Large intestine (tissue), 3 donors: Measurements from ENCODE around the gene CFAP410. TPM values are rescaled to one million over a fixed set of nuclear protein-coding genes. Genes with fewer than 3 reads are reported as not detected.

Experiments used
- DNase-seq, 2 donors: peaks; one replicate each; pipeline versions ENCODE4 v3.0.0 to v3.0.0-alpha.2; 2013
- H3K27ac ChIP-seq: one replicate; pipeline ENCODE4 v1.5.1; 2013; ENCODE audit warnings: low read length
- H3K27me3 ChIP-seq: 2 replicates; pipeline ENCODE4 v1.6.1; 2013; ENCODE audit warnings: low read length; ENCODE audit not compliant: control insufficient read depth, insufficient read depth
- H3K36me3 ChIP-seq: 2 replicates; pipeline ENCODE4 v1.6.1; 2013; ENCODE audit warnings: low read length; ENCODE audit not compliant: control insufficient read depth, insufficient read depth
- H3K4me1 ChIP-seq: one replicate; pipeline ENCODE4 v1.6.1; 2013; ENCODE audit warnings: low read length; ENCODE audit not compliant: control insufficient read depth, insufficient read depth
- H3K4me3 ChIP-seq: one replicate; pipeline ENCODE4 v1.5.1; 2013; ENCODE audit warnings: low read length
- H3K9me3 ChIP-seq: one replicate; pipeline ENCODE4 v1.6.1; 2013; ENCODE audit warnings: mild to moderate bottlenecking, low read depth, low read length, moderate library complexity; ENCODE audit not compliant: control insufficient read depth
- WGBS: methylation state at CpG from one replicate; pipeline ENCODE4 v1.1.5; 2013; ENCODE audit warnings: low lambda C conversion rate; ENCODE audit not compliant: insufficient coverage; 5-methylcytosine and 5-hydroxymethylcytosine counted together
- polyA plus RNA-seq: library from polyadenylated mRNA; unstranded; fragments of 120-200 nt; gene quantifications from one replicate; pipeline ENCODE4 v1.2.1, GENCODE V29; 2013

The CFAP410 gene
- polyA plus RNA-seq, 1 donor, result 33.0 TPM

DNA sequence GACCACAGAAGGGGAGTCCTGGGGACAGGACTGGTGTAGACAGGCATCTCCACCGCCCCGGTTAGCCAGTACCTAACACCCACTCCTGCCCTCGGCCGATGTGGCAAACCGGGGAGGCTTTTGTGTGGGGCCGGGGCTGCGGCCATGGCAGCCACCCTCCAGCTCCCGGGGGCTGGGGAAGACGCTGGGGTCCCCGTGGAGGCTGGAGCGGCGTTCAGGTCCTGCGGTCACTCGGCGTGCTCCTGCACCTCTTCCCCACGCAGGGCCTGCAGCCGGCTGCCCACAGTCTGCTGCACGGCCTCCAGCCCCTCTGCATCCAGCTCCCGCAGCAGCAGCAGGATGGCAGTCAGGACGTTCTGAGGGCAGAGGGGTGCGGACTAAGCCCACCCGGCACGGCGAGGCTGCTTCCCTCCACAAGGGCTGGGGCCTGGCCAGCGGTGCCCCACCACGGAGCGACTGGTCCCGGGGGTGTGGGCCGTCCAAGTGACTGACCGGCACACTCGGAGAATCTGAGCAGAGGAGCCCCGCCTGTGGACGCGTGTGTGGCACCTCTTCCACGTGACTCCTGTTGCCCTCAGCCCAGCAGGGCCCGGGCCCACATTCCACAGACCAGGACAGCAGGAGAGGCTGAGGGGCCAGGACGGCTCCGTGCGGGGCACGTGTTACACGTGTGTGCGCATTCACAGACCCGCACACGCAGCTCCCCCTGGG, 9.1 kb downstream of the CFAP410 start:
- Histone ChIP-seq H3K27me3 (no peaks in the 10 kb centered on the region), H3K36me3 (peaks cover 47% of the 10 kb centered on the region), H3K4me1 (no peaks in the 10 kb centered on the region), H3K27ac (no peak overlapping the region), H3K4me3 (no peak overlapping the region), H3K9me3 (peaks cover 3% of the 10 kb centered on the region)
- DNase-seq, result no peak
- WGBS, result no CpG with 5 or more reads among the region's 44 CpGs

DNA sequence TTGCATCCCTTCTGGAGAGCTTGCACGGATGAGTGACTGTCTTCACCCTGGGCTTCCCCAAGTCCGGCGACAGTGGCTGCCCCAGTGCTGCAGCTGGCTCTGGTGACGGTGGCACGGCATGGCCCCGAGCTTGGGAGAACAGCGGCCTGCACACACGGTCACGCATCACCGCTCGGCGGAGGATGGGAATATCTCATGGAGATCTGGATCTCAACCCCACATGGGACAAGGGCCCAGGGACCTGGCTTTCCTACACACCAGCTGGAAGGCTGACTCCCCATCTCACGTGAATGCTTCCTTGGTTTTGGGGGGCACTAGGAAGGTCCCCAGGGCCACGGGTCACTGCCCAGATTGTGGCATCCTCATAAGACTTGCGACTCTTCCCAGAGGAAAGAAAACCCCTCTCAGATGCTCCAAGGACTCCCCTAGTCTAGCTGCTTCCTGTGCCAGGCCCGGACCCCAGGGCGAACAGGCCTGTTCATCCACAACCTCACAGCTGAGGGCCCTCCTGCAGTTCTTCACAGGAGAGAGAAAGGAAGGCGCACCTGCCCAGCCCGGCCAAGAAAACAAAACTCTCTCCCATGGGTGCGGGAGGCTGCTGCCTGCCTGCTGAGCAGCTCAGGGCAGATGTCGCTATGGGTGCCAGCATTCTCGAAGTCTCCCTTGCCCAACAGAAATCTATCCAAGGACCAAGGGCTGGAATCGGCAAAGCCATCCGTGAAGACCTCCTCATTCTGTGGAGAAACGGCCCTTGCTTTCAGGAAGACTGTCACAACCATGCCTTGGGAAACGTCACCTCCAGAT, 9.9 kb downstream of the CFAP410 start:
- no peak overlapping the region for H3K27ac ChIP-seq
- no peak for DNase-seq
- H3K4me3 ChIP-seq, result no peak overlapping the region
- peaks cover 55% of the 10 kb centered on the region for H3K36me3 ChIP-seq
- H3K4me1 ChIP-seq, result no peaks in the 10 kb centered on the region
- no CpG with 5 or more reads among the region's 26 CpGs for WGBS
- H3K27me3 ChIP-seq, result no peaks in the 10 kb centered on the region
- H3K9me3 ChIP-seq, result peaks cover 3% of the 10 kb centered on the region

DNA sequence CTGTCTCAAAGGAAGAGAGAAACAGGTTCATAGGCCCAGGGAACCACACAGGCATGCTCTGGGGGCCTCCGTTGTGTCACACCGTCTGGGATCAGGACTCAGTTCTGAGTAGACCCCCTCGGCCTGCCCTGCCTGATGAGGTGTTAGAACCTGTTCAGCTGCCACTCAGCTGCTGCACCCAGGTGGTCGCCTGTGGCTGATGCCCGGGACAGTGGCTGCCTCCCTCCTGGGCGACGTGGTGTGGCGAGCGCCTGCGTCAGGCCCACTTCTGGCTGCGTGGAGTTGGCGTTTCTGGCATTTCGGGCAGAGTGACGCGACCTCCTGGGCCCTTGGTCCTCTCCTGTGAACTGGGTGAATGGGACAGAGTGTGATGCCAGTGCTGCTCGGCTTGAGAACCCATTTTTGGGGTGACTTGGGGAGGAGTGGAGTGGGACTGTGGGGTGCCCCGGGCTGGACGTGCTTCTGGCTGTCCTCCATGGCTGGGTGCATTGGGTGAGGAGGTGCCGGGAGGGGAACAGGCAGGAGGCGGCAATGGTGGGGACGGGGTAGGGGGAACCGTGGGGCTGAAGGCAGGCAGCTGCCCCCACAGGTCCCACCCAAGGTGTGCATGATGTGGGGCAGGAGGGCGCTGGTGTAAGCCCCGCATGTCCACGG, 10.8 kb downstream of the CFAP410 start:
- H3K36me3 ChIP-seq, result peaks cover 63% of the 10 kb centered on the region
- H3K4me3 ChIP-seq, result no peak overlapping the region
- H3K27ac ChIP-seq, result no peak overlapping the region
- H3K4me1 ChIP-seq, result no peaks in the 10 kb centered on the region
- H3K9me3 ChIP-seq, result peaks cover 3% of the 10 kb centered on the region
- WGBS, result no CpG with 5 or more reads among the region's 25 CpGs
- DNase-seq, result no peak
- H3K27me3 ChIP-seq, result no peaks in the 10 kb centered on the region

DNA sequence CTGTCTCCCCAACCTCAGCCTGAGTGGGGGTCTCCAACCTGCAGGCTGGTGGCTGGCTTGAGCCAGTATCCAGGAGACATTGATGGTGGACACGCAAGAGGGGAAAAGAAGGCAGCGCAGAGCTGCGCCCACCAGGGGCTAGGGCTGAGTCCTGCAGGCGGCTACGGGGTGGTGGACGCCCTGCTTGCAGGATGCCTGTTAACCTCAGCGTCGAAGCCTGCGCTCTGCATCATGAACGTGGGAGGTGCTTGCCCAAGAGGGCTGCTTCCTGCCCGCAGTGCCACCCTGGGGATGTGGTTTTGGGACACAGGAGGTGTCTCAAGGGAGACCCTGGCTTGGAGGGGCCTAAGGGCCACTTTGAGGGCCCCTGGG, 11.6 kb downstream of the CFAP410 start:
- Histone ChIP-seq H3K4me1 (no peaks in the 10 kb centered on the region), H3K9me3 (peaks cover 3% of the 10 kb centered on the region), H3K36me3 (peaks cover 65% of the 10 kb centered on the region), H3K27ac (no peak overlapping the region), H3K4me3 (no peak overlapping the region), H3K27me3 (no peaks in the 10 kb centered on the region)
- no CpG with 5 or more reads among the region's 11 CpGs for WGBS
- no peak for DNase-seq

DNA sequence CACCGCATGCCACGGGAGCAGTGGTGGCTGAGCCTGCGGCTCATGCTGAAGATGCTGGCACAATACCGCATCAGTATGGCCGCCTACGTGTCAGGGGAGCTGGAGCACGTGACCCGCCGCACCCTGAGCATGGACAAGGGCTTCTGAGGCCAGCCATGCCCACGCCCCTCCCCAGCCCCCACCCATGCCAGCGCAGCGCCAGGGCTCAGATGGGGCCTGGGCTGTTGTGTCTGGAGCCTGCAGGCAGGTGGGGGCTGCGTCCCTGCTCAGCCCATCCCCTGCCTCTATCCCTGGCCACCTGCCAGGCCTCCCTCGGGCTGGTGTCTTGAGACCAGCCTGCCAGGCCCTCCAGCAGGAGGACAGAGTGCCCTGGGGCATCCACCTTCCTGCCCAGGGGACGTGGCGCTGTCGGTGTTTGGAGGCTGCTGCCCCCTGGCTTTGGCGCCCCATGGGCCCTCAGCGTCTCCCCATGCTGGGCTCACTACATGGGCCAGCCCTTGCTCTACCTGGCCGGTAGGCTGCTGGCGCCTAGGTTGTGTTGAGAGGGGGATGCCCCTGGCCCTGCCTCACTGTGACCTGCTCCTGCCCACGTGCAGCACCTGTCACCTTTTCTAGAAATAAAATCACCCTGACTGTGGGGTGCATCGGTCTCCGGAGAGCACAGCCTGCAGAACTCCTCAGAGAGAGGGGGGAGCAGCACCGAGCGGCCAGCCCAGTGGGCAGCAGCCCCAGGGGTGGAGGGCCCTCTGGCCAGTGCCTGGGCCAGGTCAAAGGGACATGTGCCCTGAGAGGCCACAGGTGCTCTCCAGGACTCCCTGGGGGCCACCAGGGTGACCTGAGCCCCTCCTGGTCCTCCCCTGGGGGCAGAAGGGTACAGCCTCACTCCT, 12.2 kb downstream of the CFAP410 start:
- Histone ChIP-seq H3K9me3 (peaks cover 3% of the 10 kb centered on the region), H3K27me3 (no peaks in the 10 kb centered on the region), H3K27ac (no peak overlapping the region), H3K4me3 (no peak overlapping the region), H3K36me3 (peaks cover 70% of the 10 kb centered on the region), H3K4me1 (no peaks in the 10 kb centered on the region)
- no CpG with 5 or more reads among the region's 26 CpGs for WGBS
- DNase-seq, result no peak

DNA sequence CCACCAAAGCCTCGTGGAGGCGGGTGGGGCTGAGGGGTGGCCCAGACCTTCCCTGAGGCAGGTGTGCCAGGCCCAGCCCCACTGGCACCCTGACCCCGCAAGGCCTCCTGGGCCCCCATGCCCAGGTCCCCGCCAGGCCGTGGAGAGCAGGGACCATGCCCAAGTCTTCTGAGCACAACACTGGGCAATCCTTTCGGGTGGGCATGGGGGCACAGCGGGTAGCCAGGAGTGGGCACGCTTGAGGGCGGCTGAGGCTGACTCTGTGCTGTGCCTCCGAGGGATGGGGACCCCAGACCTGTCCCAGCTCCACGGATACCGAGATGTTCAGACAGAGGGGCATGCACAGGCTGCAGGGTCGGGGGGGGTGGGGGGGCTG, 12.9 kb downstream of the CFAP410 start:
- Histone ChIP-seq H3K36me3 (peaks cover 72% of the 10 kb centered on the region), H3K4me3 (no peak overlapping the region), H3K27me3 (no peaks in the 10 kb centered on the region), H3K4me1 (no peaks in the 10 kb centered on the region), H3K27ac (no peak overlapping the region), H3K9me3 (peaks cover 3% of the 10 kb centered on the region)
- no CpG with 5 or more reads among the region's 13 CpGs for WGBS
- DNase-seq, result no peak

DNA sequence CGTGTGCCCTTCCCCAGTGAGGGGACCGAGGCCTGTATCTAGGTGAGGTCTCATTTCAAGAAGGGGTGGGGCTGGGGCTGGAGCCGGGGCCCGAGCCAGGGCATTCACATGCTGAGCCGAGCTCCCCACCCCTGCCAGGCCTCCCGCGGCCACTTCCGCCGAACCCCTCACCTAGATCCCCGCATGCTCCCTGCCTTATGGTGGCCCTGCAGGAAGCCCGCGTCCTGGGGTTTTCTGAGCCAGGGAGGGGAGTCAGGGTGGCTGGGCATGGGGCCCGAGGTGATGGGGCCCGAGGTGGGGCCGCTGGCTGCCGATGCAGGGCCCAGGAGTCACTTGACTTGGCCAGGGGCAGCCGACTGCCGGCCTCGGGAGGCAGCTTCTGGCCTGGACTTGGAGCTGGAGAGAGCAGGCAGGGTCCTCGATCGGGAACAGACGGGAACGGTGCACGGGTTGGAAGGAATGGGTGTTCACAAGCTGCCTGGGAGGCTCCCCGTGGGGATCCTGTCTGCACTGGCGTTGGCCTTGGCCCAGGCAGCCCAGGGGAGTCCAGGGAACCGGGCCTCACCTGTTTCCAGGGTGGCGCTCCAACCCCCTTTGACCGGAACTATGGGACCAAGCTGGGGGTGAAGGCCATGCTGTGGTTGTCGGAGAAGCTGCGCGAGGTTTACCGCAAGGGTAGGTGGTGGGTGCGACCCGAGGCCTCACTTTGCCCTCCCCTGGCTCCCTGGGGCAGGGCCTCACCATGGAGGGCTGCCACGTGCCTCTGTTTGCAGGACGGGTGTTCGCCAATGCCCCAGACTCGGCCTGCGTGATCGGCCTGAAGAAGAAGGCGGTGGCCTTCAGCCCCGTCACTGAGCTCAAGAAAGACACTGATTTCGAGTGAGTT, 13.6 kb downstream of the CFAP410 start:
- H3K9me3 ChIP-seq, result peaks cover 3% of the 10 kb centered on the region
- H3K4me1 ChIP-seq, result no peaks in the 10 kb centered on the region
- H3K27ac ChIP-seq, result no peak overlapping the region
- no peak overlapping the region for H3K4me3 ChIP-seq
- H3K27me3 ChIP-seq, result no peaks in the 10 kb centered on the region
- no CpG with 5 or more reads among the region's 44 CpGs for WGBS
- H3K36me3 ChIP-seq, result peaks cover 73% of the 10 kb centered on the region
- no peak for DNase-seq

DNA sequence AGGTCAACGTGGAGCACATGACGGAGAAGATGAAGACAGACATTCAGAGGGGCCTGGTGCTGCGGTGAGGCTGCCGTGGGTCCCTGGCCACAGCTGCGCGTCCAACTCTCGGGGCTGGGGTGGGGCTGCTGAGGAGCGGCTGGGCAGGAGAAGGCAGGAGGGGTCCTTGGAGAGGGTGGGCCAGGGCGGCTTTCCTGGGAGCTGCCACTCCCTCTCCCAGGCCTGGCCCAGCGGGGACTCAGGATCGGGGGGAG, 14.4 kb downstream of the CFAP410 start:
- Histone ChIP-seq H3K4me3 (no peak overlapping the region), H3K27ac (no peak overlapping the region), H3K36me3 (peaks cover 75% of the 10 kb centered on the region), H3K4me1 (no peaks in the 10 kb centered on the region), H3K9me3 (peaks cover 3% of the 10 kb centered on the region), H3K27me3 (no peaks in the 10 kb centered on the region)
- WGBS, result no CpG with 5 or more reads among the region's 11 CpGs
- DNase-seq, result no peak

DNA sequence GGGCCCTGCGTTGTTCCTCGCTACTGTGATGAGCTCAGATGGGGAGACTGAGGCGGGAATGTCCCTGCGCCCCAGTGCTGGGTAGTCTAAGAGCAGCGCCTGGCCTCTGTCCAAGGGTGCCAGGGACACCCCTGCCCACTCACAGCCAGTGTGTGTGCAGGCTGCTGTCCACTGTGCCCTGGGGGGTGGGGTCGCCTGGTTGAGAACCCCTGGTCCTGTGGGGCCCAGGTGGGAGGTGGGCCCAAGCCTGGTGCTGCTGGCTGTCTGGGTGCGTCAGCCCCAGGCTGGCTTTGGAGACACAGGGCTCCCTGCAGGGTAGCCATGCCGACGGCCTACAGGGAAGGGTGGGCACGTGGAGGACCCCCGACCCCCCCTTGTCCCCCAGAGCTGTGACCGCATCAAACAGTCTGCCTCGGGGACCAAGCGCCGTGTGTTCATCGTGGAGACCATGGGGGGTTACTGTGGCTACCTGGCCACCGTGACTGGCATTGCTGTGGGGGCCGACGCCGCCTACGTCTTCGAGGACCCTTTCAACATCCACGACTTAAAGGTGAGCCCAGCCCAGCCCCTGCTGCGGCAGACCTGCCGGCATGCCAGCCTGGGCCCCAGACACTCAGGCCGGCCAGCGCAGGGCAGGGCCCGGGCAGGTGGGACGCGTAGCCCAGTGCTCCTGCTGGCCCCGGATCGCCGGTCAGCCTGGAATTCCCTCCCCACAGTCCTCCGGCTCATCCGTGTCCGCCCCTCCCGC, 14.9 kb downstream of the CFAP410 start:
- no peak overlapping the region for H3K4me3 ChIP-seq
- no peak overlapping the region for H3K27ac ChIP-seq
- peaks cover 79% of the 10 kb centered on the region for H3K36me3 ChIP-seq
- no peak for DNase-seq
- no peaks in the 10 kb centered on the region for H3K4me1 ChIP-seq
- H3K9me3 ChIP-seq, result peaks cover 3% of the 10 kb centered on the region
- no peaks in the 10 kb centered on the region for H3K27me3 ChIP-seq
- WGBS, result no CpG with 5 or more reads among the region's 37 CpGs
